Brain microvascular endothelial cell (primary cell): ENCODE measurements around the gene ZNF746.

Source experiments
- DNase-seq: peaks from one replicate; pipeline ENCODE4 v3.0.0-alpha.2; 2020
- H3K27ac ChIP-seq: fragments of 250-450 bp; sonication (Bioruptor Pico); 2 replicates; pipeline ENCODE4 v1.5.1; 2020; ENCODE audit warnings: mild to moderate bottlenecking, moderate library complexity
- H3K27me3 ChIP-seq: fragments of 250-450 bp; sonication (Bioruptor Pico); replicated peaks from 2 replicates; pipeline ENCODE4 v1.5.1; 2020; ENCODE audit warnings: mild to moderate bottlenecking
- H3K36me3 ChIP-seq: fragments of 250-450 bp; sonication (Bioruptor Pico); replicated peaks from 2 replicates; pipeline ENCODE4 v1.5.1; 2020; ENCODE audit warnings: mild to moderate bottlenecking
- H3K4me3 ChIP-seq: 2 replicates; pipeline ENCODE4 v1.5.1; 2011; ENCODE audit warnings: low read depth, mild to moderate bottlenecking, control low read depth, low read length, moderate library complexity
- CTCF ChIP-seq: IDR thresholded peaks from 2 replicates; pipeline ENCODE4 v1.5.1; 2011; ENCODE audit warnings: low read depth, mild to moderate bottlenecking, moderate library complexity, low read length, control low read depth, inconsistent platforms; ENCODE audit errors: missing control alignments
- in situ Hi-C: cut with HindIII; loops from 2 replicates; pipeline ENCODE4 v1.10.0; 2017; ENCODE audit warnings: low sequenced_read_pairs, low pct_ligation_motif_present

Gene ZNF746

DNA sequence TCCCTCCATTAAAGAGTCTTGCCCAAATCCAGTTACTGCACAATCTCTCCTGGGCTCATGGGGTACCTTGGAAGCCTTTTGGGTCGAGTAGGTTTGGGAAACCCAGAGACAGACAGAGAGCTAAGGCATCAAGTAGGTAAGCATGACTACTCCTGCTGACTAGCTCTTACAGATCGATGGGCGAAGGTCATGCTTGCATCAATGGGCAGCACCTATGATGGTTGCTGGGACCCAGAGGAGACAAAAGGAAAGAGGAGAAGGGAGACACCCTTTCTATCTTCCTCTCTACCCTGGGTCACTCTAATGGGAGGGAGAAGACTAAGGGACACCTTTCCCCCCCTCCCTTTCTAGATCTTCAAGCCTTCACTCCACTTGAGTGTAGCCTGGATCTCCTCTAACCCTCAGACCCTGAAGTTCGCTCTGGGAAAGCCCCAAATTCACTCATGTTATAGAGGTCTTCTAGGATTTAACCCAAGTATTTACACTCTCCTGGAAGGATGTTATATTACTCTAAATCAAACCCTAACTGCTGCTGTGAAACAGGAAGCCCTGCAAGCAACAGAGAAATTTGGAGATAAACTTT, 31.6 kb upstream of the ZNF746 start:
- no peak overlapping the region for H3K27ac ChIP-seq
- H3K4me3 ChIP-seq: no peak overlapping the region
- H3K27me3 ChIP-seq: no peaks in the 10 kb centered on the region
- no peaks in the 10 kb centered on the region for H3K36me3 ChIP-seq
- DNase-seq: no peak
- in situ Hi-C loops: no loop called here
- TF ChIP-seq CTCF: no peak

DNA sequence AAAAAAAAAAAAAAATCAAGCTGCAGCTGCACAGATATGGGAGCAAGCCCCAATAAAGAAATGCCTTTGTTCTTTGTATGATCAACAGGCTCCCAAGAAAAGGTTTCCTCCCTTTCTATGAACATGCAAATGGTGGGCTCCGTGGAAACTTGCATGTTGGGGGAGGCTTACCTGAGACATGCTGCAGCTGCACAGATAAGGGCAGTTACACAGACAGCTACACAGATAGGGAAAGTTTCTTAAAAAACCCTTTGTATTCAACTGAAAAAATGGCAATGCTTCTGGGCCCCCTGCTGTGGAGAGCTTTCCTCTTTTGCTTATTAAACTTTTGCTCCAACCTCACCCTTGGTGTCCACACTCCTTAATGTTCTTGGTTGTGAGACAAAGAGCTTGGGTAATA, 29.8 kb upstream of the ZNF746 start:
- TF ChIP-seq CTCF: no peak
- Histone ChIP-seq H3K27ac (no peak overlapping the region), H3K4me3 (no peak overlapping the region), H3K27me3 (no peaks in the 10 kb centered on the region), H3K36me3 (no peaks in the 10 kb centered on the region)
- in situ Hi-C loops: no loop called here
- DNase-seq: no peak

DNA sequence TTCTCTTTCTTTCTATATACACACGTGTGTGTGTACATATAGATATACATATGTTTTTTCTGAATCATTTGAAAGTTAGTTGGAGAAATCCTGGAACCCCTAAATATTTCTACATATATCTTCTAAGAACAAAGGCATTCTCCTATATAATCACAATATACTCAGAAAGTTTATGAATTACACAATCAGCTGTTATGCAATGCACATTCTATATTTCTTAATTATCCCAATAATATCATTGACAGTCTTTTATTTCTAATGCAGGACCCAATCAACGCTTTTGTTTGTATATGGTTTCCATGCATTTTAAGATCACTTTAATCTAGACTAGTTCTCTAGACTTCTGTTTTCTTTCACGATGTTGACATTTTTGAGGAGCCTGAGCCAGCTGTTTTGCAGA, 27.7 kb upstream of the ZNF746 start:
- in situ Hi-C loops: no loop called here

DNA sequence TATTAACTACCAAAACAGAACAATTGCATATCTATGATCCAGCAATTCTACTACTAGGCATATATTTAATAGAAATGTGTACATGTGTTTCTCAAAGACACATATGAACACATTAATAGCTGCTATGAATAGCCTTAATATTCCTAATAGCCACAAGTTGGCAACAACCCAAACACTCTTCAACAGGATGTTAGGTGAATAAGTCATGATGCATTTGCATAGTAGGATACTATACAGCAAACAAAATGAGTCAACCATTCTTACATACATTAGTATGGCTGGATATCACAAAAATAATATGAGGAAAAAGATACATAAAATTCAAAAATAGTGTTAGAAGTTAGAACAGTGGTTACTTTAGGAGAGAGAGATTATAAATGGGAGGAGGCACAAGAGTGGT, 26.8 kb upstream of the ZNF746 start:
- Histone ChIP-seq H3K27me3 (no peaks in the 10 kb centered on the region), H3K27ac (no peak overlapping the region), H3K4me3 (no peak overlapping the region), H3K36me3 (no peaks in the 10 kb centered on the region)
- in situ Hi-C loops: no loop called here
- no peak for DNase-seq
- TF ChIP-seq CTCF: no peak

More for the DNA sequence above, 27.7 kb upstream of the ZNF746 start:
- no peak overlapping the region for H3K4me3 ChIP-seq
- H3K36me3 ChIP-seq: no peaks in the 10 kb centered on the region
- no peak for TF ChIP-seq CTCF
- no peak overlapping the region for H3K27ac ChIP-seq
- H3K27me3 ChIP-seq: no peaks in the 10 kb centered on the region
- DNase-seq: no peak

DNA sequence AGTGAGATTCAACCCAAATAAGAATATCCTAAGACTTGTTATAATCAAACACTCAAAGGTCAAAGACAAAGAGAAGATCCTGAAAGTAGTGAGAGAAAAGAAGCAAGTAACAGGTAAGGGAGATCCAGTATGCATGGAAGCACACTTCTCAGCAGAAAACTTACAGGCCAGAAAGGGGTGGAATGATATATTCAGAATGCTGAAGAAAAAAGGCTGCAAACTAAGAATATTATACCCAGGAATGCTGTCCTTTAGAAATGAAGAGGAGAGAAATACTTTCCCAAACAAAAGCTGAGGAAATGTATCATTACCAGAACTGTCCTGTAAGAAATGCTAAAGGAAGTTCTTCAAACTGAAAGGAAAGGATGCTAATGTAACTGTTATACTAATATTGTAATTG, 12.6 kb upstream of the ZNF746 start:
- Histone ChIP-seq H3K4me3 (no peak overlapping the region), H3K36me3 (no peaks in the 10 kb centered on the region), H3K27ac (no peak overlapping the region), H3K27me3 (no peaks in the 10 kb centered on the region)
- no peak for DNase-seq
- in situ Hi-C loops: no loop called here
- no peak for TF ChIP-seq CTCF

DNA sequence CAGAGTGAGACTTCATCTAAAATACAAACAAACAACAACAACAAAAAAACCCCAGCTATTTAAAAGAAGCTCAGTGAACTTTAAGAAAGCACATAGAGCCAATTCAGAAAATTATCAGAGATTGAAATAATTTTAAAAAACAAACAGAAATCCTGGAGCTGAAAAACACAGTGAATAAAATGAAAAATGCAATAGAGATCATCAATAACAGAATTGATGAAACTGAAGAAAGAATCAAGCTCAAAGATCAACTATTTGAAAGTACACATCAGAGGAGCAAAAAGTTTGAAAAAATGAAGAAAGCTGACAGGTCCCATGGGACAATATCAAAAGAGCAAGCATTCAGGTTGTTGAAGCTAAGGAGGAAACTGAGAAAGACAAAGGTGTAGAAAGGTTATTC, 12.2 kb upstream of the ZNF746 start:
- Histone ChIP-seq H3K4me3 (no peak overlapping the region), H3K27ac (no peak overlapping the region), H3K27me3 (no peaks in the 10 kb centered on the region), H3K36me3 (no peaks in the 10 kb centered on the region)
- TF ChIP-seq CTCF: no peak
- in situ Hi-C loops: no loop called here
- no peak for DNase-seq
